ENCODE data around the gene EME2. TPM values are rescaled to one million over a fixed set of nuclear protein-coding genes. Genes with fewer than 3 reads are reported as not detected.

Gene EME2
- total and polyA plus RNA-seq, 2 experiments from 2014 or later: 4.1 to 15.0 TPM

GRCh38 chr16:1790261-1790610 lies 17.6 kb downstream of the EME2 start (continued):
- TF ChIP-seq ETS1 (IDR thresholded peaks at IDR 0.05): no peak

GRCh38 chr16:1790611-1791255 lies 18.1 kb downstream of the EME2 start:
- no peak for DNase-seq (ENCODE audit: low spot score)
- H3K27ac ChIP-seq (ENCODE audit: low read depth): no peak overlapping the region
- no peaks in the 10 kb centered on the region for H3K36me3 ChIP-seq (ENCODE audit: insufficient read depth)
- no peak overlapping the region for H3K4me3 Mint-ChIP-seq
- H3K27me3 Mint-ChIP-seq (ENCODE audit: insufficient read depth, low read depth, poor library complexity): peaks cover 1% of the 10 kb centered on the region
- H2AFZ ChIP-seq: no peak overlapping the region
- 0 out of 2 replicates have a peak, but pooled peaks cover under 1% of the 10 kb centered on the region for H4K20me1 ChIP-seq (replicated peaks; ENCODE audit: insufficient read depth)
- no peak overlapping the region for H3K4me2 ChIP-seq
- no peaks in the 10 kb centered on the region for H3K4me1 Mint-ChIP-seq
- H3K4me1 ChIP-seq (ENCODE audit: insufficient read depth): no peaks in the 10 kb centered on the region
- no peaks in the 10 kb centered on the region for H3K9me2 ChIP-seq (ENCODE audit: insufficient read depth)
- peaks cover 2% of the 10 kb centered on the region; the same call in 1 of the 3 replicates for H3K9me3 Mint-ChIP-seq
- no peak overlapping the region for H3K27ac Mint-ChIP-seq
- no peaks in the 10 kb centered on the region for H3K27me3 ChIP-seq (ENCODE audit: insufficient read depth)
- no peak overlapping the region for H3K4me3 ChIP-seq
- no peak for ATAC-seq
- H3K36me3 Mint-ChIP-seq (ENCODE audit: low read depth): peaks cover 5% of the 10 kb centered on the region; the same call in 1 of the 3 replicates
- H3F3A ChIP-seq (replicated peaks; ENCODE audit: low read depth): no peaks in the 10 kb centered on the region
- H3K79me2 ChIP-seq (replicated peaks; ENCODE audit: insufficient read depth): peaks cover 8% of the 10 kb centered on the region
- no peak for TF ChIP-seq ZNF462 (CRISPR knock-in tag; IDR thresholded peaks at IDR 0.05)
- TF ChIP-seq ZNF114 (CRISPR knock-in tag; IDR thresholded peaks at IDR 0.05): no peak
- TF ChIP-seq REST (IDR thresholded peaks at IDR 0.05; ENCODE audit: unreplicated experiment): no peak
- no peak for TF ChIP-seq CTCF (conservative IDR thresholded peaks at IDR 0.05; ENCODE audit: low read depth in 2 of 2)
- TF ChIP-seq ZNF331 (CRISPR knock-in tag; IDR thresholded peaks at IDR 0.05; ENCODE audit: low read depth): no peak
- no peak for TF ChIP-seq ETS1 (IDR thresholded peaks at IDR 0.05)
- TF ChIP-seq EZH2 (IDR thresholded peaks at IDR 0.05; ENCODE audit: low read depth, unreplicated experiment): no peak
- TF ChIP-seq JUNB (IDR thresholded peaks at IDR 0.05; ENCODE audit: unreplicated experiment): no peak
- no peak for TF ChIP-seq POLR2AphosphoS5 (IDR thresholded peaks at IDR 0.05; ENCODE audit: low read depth)
- no peak for TF ChIP-seq NANOG (IDR thresholded peaks at IDR 0.05; ENCODE audit: borderline replicate concordance)
- no peak for TF ChIP-seq CREB1 (CRISPR knock-in tag; IDR thresholded peaks at IDR 0.05; ENCODE audit: low read depth)

Data from GM23338 (cell line).